HepG2 (cell line): ENCODE results near the gene COQ5. TPM values are rescaled to one million over a fixed set of nuclear protein-coding genes. Genes with fewer than 3 reads are reported as not detected.

Experiments used
- AFF4 ChIP-seq: sonication (generic); formaldehyde crosslinking; IDR thresholded peaks from 2 replicates; pipeline ENCODE4 v1.4.0; 2020; ENCODE audit warnings: missing genetic modification reagents
- ARID3A ChIP-seq: IDR thresholded peaks from 2 replicates; pipeline ENCODE4 v1.6.1; 2012; ENCODE audit warnings: low read depth, low read length, improper control_type of control experiment
- ELF3 ChIP-seq: IDR thresholded peaks from 2 replicates; pipeline ENCODE4 v1.6.1; 2016; ENCODE audit warnings: missing genetic modification reagents, missing compliant biosample characterization
- LCORL ChIP-seq, 2 experiments: fragments of 450-650 bp in 1 of 2; sonication (generic) in 1 of 2; formaldehyde crosslinking in 1 of 2; IDR thresholded peaks; 2 replicates each; pipeline versions ENCODE4 v1.5.0 to v1.6.1; 2017 to 2020; ENCODE audit warnings: antibody characterized with exemption in 1 of 2, missing genetic modification reagents in 1 of 2
- PRMT3 ChIP-seq: sonication (generic); formaldehyde crosslinking; IDR thresholded peaks from 2 replicates; pipeline ENCODE4 v1.8.1; 2022; ENCODE audit warnings: low read depth, mild to moderate bottlenecking, moderate library complexity, missing genetic modification reagents, borderline replicate concordance
- RARG ChIP-seq: sonication (generic); formaldehyde crosslinking; IDR thresholded peaks from 2 replicates; pipeline ENCODE4 v1.4.0; 2020; ENCODE audit warnings: low read depth, mild to moderate bottlenecking, missing genetic modification reagents
- SIN3A ChIP-seq: IDR thresholded peaks from 2 replicates; pipeline ENCODE4 v1.6.1; 2011; ENCODE audit warnings: low read depth, mild to moderate bottlenecking, control low read depth, low read length, borderline replicate concordance
- TCF7 ChIP-seq: sonication (generic); IDR thresholded peaks from 2 replicates; pipeline ENCODE4 v1.6.1; 2016; ENCODE audit warnings: antibody characterized with exemption, low read depth
- THYN1 ChIP-seq: sonication (generic); formaldehyde crosslinking; IDR thresholded peaks from 2 replicates; pipeline ENCODE4 v1.8.1; 2023; ENCODE audit warnings: low read depth, mild to moderate bottlenecking, moderate library complexity, missing genetic modification reagents, borderline replicate concordance
- YY1 ChIP-seq: IDR thresholded peaks from 2 replicates; pipeline ENCODE4 v1.6.1; 2011; ENCODE audit warnings: low read length, low read depth, moderate library complexity, mild to moderate bottlenecking; ENCODE audit not compliant: insufficient read depth, insufficient replicate concordance
- ZBTB42 ChIP-seq: sonication (generic); formaldehyde crosslinking; IDR thresholded peaks from 2 replicates; pipeline ENCODE4 v1.5.0; 2020; ENCODE audit warnings: mild to moderate bottlenecking, missing genetic modification reagents
- ZNF281 ChIP-seq: sonication (generic); formaldehyde crosslinking; IDR thresholded peaks from 2 replicates; pipeline ENCODE4 v1.4.0; 2020; ENCODE audit warnings: missing genetic modification reagents, borderline replicate concordance
- ZNF337 ChIP-seq: sonication (generic); formaldehyde crosslinking; IDR thresholded peaks from 2 replicates; pipeline ENCODE4 v1.5.1; 2020; ENCODE audit warnings: missing genetic modification reagents, low read depth, mild to moderate bottlenecking, borderline replicate concordance
- ZNF562 ChIP-seq: sonication (generic); formaldehyde crosslinking; IDR thresholded peaks from 2 replicates; pipeline ENCODE4 v1.8.0; 2022; ENCODE audit warnings: missing genetic modification reagents, borderline replicate concordance
- ZXDC ChIP-seq: sonication (generic); formaldehyde crosslinking; IDR thresholded peaks from 2 replicates; pipeline ENCODE4 v1.5.0; 2020; ENCODE audit warnings: mild to moderate bottlenecking, missing genetic modification reagents
- polyA plus RNA-seq, 8 experiments: library from polyadenylated mRNA; depleted of rRNA in 3 of 8; stranded (reverse) in 7 of 8; unstranded in 1 of 8; fragments of >200 nt; fragmentation: Illumina TruSeq in 4 of 8; extraction: Trizol in 4 of 8; gene quantifications; 2 replicates each; pipeline versions ENCODE4 v1.2.1 to v1.2.3, GENCODE V29; 2011 to 2016; ENCODE audit warnings: low read depth in 4 of 8, missing spikeins in 1 of 8, mixed read lengths in 1 of 8; ENCODE audit not compliant: insufficient read depth in 1 of 8
- total RNA-seq, 5 experiments: library from RNA; depleted of rRNA; stranded (reverse); fragments of >200 nt; fragmentation: Illumina TruSeq; extraction: Trizol; gene quantifications; 2 replicates each; pipeline ENCODE4 v1.2.3, GENCODE V29; 2016; ENCODE audit warnings: low read depth in 1 of 5

Gene COQ5
- total and polyA plus RNA-seq, 2 of the 13 experiments (the other 11 are each of a cell fraction or from before 2014, with no cell fraction given) = 36.4 to 41.5 TPM

GRCh38 chr12:120529641-120530417 lies 871 bp upstream of the COQ5 start (continued):
- TF ChIP-seq RARG = no peak
- TF ChIP-seq ZNF337 (CRISPR knock-in tag) = no peak
- no peak for TF ChIP-seq THYN1 (CRISPR knock-in tag)
- no peak for TF ChIP-seq YY1
- TF ChIP-seq ZBTB42 (CRISPR knock-in tag) = no peak
- peak; percentile 73 for TF ChIP-seq SIN3A
- no peak for TF ChIP-seq ZXDC (CRISPR knock-in tag)
- no peak for TF ChIP-seq LCORL (IDR thresholded peaks at IDR 0.05)
- TF ChIP-seq LCORL (CRISPR knock-in tag; IDR thresholded peaks at IDR 0.05) = no peak
- no peak for TF ChIP-seq ZNF562 (CRISPR knock-in tag)
- no peak for TF ChIP-seq PRMT3 (CRISPR knock-in tag)
- TF ChIP-seq ARID3A = no peak
- no peak for TF ChIP-seq AFF4
- TF ChIP-seq ELF3 (CRISPR knock-in tag) = peak; percentile 17; the same call in 1 of the 2 replicates
- no peak for TF ChIP-seq ZNF281 (CRISPR knock-in tag)
- TF ChIP-seq TCF7 = no peak
